Sigmoid colon (tissue), 7 donors: Measurements from ENCODE around the gene SLC32A1. TPM values are rescaled to one million over a fixed set of nuclear protein-coding genes. Genes with fewer than 3 reads are reported as not detected.

ENCODE experiments used
- DNase-seq: peaks from one replicate; pipeline ENCODE4 v3.0.0-alpha.2; 2019
- H3K27ac ChIP-seq, 4 donors: fragments of 200-600 bp; sonication (generic); one replicate each; pipeline ENCODE4 v1.5.1; 2016 to 2019; ENCODE audit warnings: mild to moderate bottlenecking in 1 of 4
- H3K27me3 ChIP-seq, 3 donors: fragments of 200-600 bp; sonication (generic); one replicate each; pipeline ENCODE4 v1.5.1; 2019; ENCODE audit warnings: mild to moderate bottlenecking in 1 of 3
- H3K36me3 ChIP-seq, 4 donors: fragments of 200-600 bp; sonication (generic); one replicate each; pipeline ENCODE4 v1.5.1; 2016 to 2019
- H3K4me1 ChIP-seq, 4 donors: fragments of 200-600 bp; sonication (generic); one replicate each; pipeline ENCODE4 v1.5.1; 2017 to 2019
- H3K4me3 ChIP-seq, 4 donors: fragments of 200-600 bp; sonication (generic); one replicate each; pipeline ENCODE4 v1.5.1; 2017 to 2019; ENCODE audit warnings: mild to moderate bottlenecking in 2 of 4, moderate library complexity in 1 of 4
- H3K9me3 ChIP-seq, 4 donors: fragments of 200-600 bp in 3 of 4; sonication (generic) in 3 of 4; one replicate each; pipeline versions ENCODE4 v1.5.1 to v1.6.1; 2013 to 2019
- CTCF ChIP-seq, 4 experiments: fragments of 450-650 bp in 3 of 4; fragments of 200-600 bp in 1 of 4; IDR thresholded peaks; one replicate each; pipeline ENCODE4 v1.5.1; 2016 to 2019; ENCODE audit warnings: antibody characterized with exemption in 4 of 4, mild to moderate bottlenecking in 3 of 4, moderate library complexity in 2 of 4
- EP300 ChIP-seq, 4 donors: sonication (generic); formaldehyde crosslinking; IDR thresholded peaks; one replicate each; pipeline ENCODE4 v1.6.1; 2017; ENCODE audit warnings: antibody characterized with exemption in 4 of 4
- POLR2A ChIP-seq, 2 donors: fragments of 450-650 bp; IDR thresholded peaks; one replicate each; pipeline ENCODE4 v1.6.1; 2016; ENCODE audit warnings: antibody characterized with exemption in 2 of 2, mild to moderate bottlenecking in 2 of 2, moderate library complexity in 2 of 2
- POLR2AphosphoS5 ChIP-seq, 4 donors: sonication (generic); formaldehyde crosslinking; IDR thresholded peaks; one replicate each; pipeline ENCODE4 v1.6.1; 2017; ENCODE audit warnings: antibody characterized with exemption in 4 of 4
- WGBS, 2 donors: extraction: QIAGEN DNeasy Blood & Tissue Kit; methylation state at CpG; one replicate each; pipeline ENCODE4 v1.1.7; 2013; 5-methylcytosine and 5-hydroxymethylcytosine counted together
- intact Hi-C: fragments of 100-400 bp; cut with DNase I; formaldehyde crosslinking; loops from one replicate; pipeline ENCODE4 v1.15.1; 2023
- polyA plus RNA-seq, 3 donors: library from polyadenylated mRNA; stranded (reverse); fragments of 200-250 nt; gene quantifications; one replicate each; pipeline ENCODE4 v1.2.3, GENCODE V29; 2013
- total RNA-seq, 4 donors: library from RNA; depleted of rRNA; stranded (reverse); fragments of >200 nt; gene quantifications; one replicate each; pipeline ENCODE4 v1.1.0, GENCODE V29; 2016
- donor health status: healthy with polysubstance abuse.
- donor health status: Bipolar disorder and iron deficiency.
- donor health status: healthy.

SLC32A1 gene
- total and polyA plus RNA-seq, 7 donors = 0.06 TPM; not detected in 6

DNA sequence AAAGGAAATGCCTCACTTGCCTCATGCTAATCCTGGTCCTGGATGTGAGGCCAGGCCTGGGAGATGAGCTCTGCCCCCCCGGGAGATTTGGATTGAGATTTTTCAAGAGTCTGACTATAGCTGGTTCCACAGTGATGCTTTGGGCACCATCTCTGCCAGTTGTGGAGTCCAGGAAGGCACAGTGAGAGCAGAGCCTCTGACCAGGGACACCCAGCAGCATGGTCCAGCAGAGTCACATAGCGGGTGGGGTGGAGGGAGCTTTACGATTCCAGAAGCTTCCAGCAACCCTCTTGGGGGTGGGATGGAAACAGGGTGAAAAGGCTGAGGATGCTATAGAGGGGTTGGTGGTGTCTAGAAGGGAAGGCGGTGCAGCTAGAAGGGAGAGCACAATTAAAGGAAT, 8.7 kb downstream of the SLC32A1 start:
- DNase-seq = peak; percentile 20
- 75 to 82% methylated on average over 4 of the region's 4 CpGs for WGBS, 2 donors

DNA sequence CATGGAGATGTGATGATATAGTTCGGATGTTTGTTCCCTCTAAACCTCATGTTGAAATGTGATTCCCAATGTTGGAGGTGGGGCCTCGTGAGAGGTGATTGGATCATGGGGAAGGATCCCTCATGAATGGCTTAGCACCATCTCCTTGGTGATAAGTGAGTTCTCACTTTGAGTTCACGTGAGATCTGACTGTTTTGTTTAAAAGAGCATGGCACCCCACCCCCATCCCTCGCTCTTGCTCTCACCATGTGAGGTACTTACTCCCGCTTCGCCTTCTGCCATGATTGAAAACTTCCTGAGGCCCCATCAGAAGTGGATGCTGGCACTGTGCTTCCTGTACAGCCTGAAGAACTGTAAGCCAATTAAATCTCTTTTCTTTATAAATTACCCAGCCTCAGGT, 10.9 kb downstream of the SLC32A1 start:
- DNase-seq = peak; percentile 30
- Histone ChIP-seq H3K27me3 (peaks cover 28 to 92% (median 51%) of the 10 kb centered on the region in 3 donors), H3K36me3 (no peaks in the 10 kb centered on the region), H3K27ac (no peak overlapping the region), H3K4me3 (no peak overlapping the region), H3K4me1 (peaks cover 0 to 15% (median 11%) of the 10 kb centered on the region in 4 donors), H3K9me3 (no peaks in the 10 kb centered on the region)
- 43 to 55% methylated on average over 6 of the region's 6 CpGs for WGBS, 2 donors
- intact Hi-C loops = no loop called here
- TF ChIP-seq POLR2AphosphoS5 (IDR thresholded peaks at IDR 0.05) (no peak), CTCF (IDR thresholded peaks at IDR 0.05) (no peak), POLR2A (IDR thresholded peaks at IDR 0.05) (no peak), EP300 (IDR thresholded peaks at IDR 0.05) (no peak)

More for the DNA sequence above, 8.7 kb downstream of the SLC32A1 start:
- intact Hi-C loops = no loop called here
- TF ChIP-seq EP300 (IDR thresholded peaks at IDR 0.05) (no peak), POLR2AphosphoS5 (IDR thresholded peaks at IDR 0.05) (no peak), POLR2A (IDR thresholded peaks at IDR 0.05) (no peak), CTCF (IDR thresholded peaks at IDR 0.05) (no peak)
- Histone ChIP-seq H3K4me3 (no peak overlapping the region), H3K36me3 (no peaks in the 10 kb centered on the region), H3K27me3 (peaks cover 42 to 94% (median 65%) of the 10 kb centered on the region in 3 donors), H3K4me1 (peaks cover 0 to 27% (median 15%) of the 10 kb centered on the region in 4 donors), H3K27ac (no peak overlapping the region), H3K9me3 (no peaks in the 10 kb centered on the region)

DNA sequence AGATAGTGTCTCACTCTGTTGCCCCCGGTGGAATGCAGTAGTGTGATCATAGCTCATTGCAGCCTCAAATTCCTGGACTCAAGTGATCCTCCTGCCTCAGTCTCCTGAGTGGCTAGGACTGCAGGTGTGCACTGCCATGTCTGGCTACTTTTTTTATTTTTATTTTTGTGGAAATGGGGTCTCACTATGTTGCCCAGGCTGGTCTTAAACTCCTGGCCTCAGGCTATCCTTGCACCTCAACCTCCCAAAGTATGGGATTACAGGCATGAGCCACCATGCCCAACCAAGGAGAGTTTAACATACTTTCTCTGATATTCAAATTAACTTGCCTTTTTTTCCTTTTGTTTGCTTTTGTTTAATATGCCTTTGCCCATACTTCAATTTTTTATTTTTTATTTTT, 13.6 kb downstream of the SLC32A1 start:
- H3K36me3 ChIP-seq = no peaks in the 10 kb centered on the region
- H3K9me3 ChIP-seq = no peaks in the 10 kb centered on the region
- DNase-seq = no peak
- intact Hi-C loops = no loop called here
- TF ChIP-seq EP300 (IDR thresholded peaks at IDR 0.05) (no peak), POLR2A (IDR thresholded peaks at IDR 0.05) (no peak), CTCF (IDR thresholded peaks at IDR 0.05) (no peak), POLR2AphosphoS5 (IDR thresholded peaks at IDR 0.05) (no peak)
- 71 to 89% methylated on average over 1 of the region's 1 CpG for WGBS, 2 donors
- H3K27me3 ChIP-seq = peaks cover 5 to 92% (median 27%) of the 10 kb centered on the region in 3 donors
- no peak overlapping the region for H3K27ac ChIP-seq
- no peaks in the 10 kb centered on the region for H3K4me1 ChIP-seq
- no peak overlapping the region for H3K4me3 ChIP-seq

DNA sequence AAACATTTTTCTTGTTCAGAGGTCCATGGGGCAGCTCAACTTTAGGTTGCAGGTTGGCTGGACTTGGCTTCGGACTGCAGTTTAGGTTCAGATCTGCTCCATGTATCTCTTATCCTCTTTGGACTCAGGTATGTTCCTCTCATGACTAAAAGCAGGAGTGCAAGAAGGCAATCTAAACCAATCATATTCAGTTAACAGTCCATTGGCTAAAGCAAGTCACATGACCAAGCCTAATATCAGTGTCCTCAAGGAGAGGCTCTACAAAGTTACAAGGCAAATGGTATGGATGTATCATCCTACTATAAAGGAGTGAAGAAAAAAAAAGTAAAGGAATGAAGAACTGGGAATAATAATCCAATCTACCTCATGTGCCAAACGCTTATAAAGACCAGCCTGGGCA, 21.5 kb downstream of the SLC32A1 start:
- 92 to 100% methylated on average over 2 of the region's 2 CpGs for WGBS, 2 donors
- Histone ChIP-seq H3K9me3 (no peaks in the 10 kb centered on the region), H3K4me1 (peaks cover 0 to 21% (median 16%) of the 10 kb centered on the region in 4 donors), H3K4me3 (no peak overlapping the region), H3K27ac (no peak overlapping the region), H3K27me3 (peaks cover 0 to 27% (median 3%) of the 10 kb centered on the region in 3 donors), H3K36me3 (no peaks in the 10 kb centered on the region)
- no peak for DNase-seq
- intact Hi-C loops = no loop called here
- no peak for TF ChIP-seq EP300 (IDR thresholded peaks at IDR 0.05)
- no peak for TF ChIP-seq POLR2AphosphoS5 (IDR thresholded peaks at IDR 0.05)
- no peak for TF ChIP-seq POLR2A (IDR thresholded peaks at IDR 0.05)

- H3K4me1 ChIP-seq = peaks cover 0 to 21% (median 16%) of the 10 kb centered on the region in 4 donors
- intact Hi-C loops = no loop called here
- H3K4me3 ChIP-seq = peak overlapping the region; percentile 18 to 95 (median 82)
- peak overlapping the region; percentile 80 to 87 (median 84) for H3K27ac ChIP-seq
- peaks cover 0 to 8% (median 0%) of the 10 kb centered on the region in 3 donors for H3K27me3 ChIP-seq
- peaks cover 0 to 7% (median 0%) of the 10 kb centered on the region in 4 donors for H3K36me3 ChIP-seq
- WGBS, 2 donors = 13 to 14% methylated on average over 39 of the region's 39 CpGs
- TF ChIP-seq EP300 (IDR thresholded peaks at IDR 0.05) (no peak), CTCF (IDR thresholded peaks at IDR 0.05) (no peak), POLR2A (IDR thresholded peaks at IDR 0.05) (no peak), POLR2AphosphoS5 (IDR thresholded peaks at IDR 0.05) (no peak)
- no peaks in the 10 kb centered on the region for H3K9me3 ChIP-seq
- no peak for DNase-seq
These were observed 23.3 kb downstream of the SLC32A1 start for GRCh38 chr20:38747495-38748096.
